ENCODE results near the gene ZSWIM7. TPM values are rescaled to one million over a fixed set of nuclear protein-coding genes. Genes with fewer than 3 reads are reported as not detected.
A peak's percentile ranks its signal among the peaks of the same experiment; 100 is the strongest.

Gene ZSWIM7
- total RNA-seq, 2 donors from 2014 or later: 45.5 to 58.8 TPM

DNA sequence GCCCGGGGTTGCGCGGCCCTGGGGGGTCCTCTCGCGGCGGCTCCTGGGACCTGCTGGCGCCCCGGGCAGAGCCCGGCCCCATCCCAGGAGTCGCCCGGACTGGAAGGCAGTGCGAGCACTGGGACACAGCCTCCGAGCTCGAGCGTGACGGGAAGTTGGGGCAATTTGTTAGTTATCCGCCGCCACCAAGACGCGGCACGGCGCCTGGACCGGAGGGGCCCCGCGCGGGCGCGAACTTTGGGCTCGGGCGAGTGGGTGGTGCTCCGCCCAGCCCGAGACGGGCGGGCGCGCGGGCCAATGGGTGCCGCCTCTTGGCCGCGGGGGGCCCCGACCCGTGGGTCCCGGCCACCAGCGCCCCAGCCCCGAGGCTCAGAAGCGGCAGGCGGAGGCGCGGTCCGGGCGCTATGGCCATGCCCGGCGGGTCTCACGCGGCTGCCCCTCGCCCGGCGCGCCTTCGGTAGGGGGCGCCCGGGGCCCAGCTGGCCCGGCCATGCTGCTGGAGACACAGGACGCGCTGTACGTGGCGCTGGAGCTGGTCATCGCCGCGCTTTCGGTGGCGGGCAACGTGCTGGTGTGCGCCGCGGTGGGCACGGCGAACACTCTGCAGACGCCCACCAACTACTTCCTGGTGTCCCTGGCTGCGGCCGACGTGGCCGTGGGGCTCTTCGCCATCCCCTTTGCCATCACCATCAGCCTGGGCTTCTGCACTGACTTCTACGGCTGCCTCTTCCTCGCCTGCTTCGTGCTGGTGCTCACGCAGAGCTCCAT, 54.6 kb downstream of the ZSWIM7 start, which contains the start of gene ADORA2B:
ADORA2B (plus strand) TSS at position 372 of the 768 bp plus-strand sequence; CDS start at position 491, 119 bp downstream.
- H3K4me3 Mint-ChIP-seq: peak within 1 kb of the TSS; percentile 48
- DNase-seq: peak; percentile 95
- peaks cover 61% of the 10 kb centered on the region for H3K27me3 Mint-ChIP-seq (ENCODE audit: insufficient read depth)
- Histone ChIP-seq H3K36me3 (ENCODE audit: control insufficient read depth, insufficient read depth, low read length) (no peaks in the 10 kb centered on the region), H3K27ac (ENCODE audit: low read depth, low read length) (no peak within 1 kb of the TSS), H3K4me1 (ENCODE audit: control insufficient read depth, insufficient read depth, low read length) (no peaks in the 10 kb centered on the region), H3K27me3 (ENCODE audit: control insufficient read depth, insufficient read depth, low read length, poor library complexity, severe bottlenecking) (peaks cover 47% of the 10 kb centered on the region), H3K4me3 (ENCODE audit: low read length) (peak within 1 kb of the TSS; percentile 76), H3K9me3 (ENCODE audit: control insufficient read depth, low read length) (no peaks in the 10 kb centered on the region), H3K9ac (ENCODE audit: extremely low read depth, low read length, poor library complexity, severe bottlenecking) (no peak within 1 kb of the TSS)
- H3K4me1 Mint-ChIP-seq: no peaks in the 10 kb centered on the region
- TF ChIP-seq, protein P1, sequence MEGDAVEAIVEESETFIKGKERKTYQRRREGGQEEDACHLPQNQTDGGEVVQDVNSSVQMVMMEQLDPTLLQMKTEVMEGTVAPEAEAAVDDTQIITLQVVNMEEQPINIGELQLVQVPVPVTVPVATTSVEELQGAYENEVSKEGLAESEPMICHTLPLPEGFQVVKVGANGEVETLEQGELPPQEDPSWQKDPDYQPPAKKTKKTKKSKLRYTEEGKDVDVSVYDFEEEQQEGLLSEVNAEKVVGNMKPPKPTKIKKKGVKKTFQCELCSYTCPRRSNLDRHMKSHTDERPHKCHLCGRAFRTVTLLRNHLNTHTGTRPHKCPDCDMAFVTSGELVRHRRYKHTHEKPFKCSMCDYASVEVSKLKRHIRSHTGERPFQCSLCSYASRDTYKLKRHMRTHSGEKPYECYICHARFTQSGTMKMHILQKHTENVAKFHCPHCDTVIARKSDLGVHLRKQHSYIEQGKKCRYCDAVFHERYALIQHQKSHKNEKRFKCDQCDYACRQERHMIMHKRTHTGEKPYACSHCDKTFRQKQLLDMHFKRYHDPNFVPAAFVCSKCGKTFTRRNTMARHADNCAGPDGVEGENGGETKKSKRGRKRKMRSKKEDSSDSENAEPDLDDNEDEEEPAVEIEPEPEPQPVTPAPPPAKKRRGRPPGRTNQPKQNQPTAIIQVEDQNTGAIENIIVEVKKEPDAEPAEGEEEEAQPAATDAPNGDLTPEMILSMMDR (conservative IDR thresholded peaks at IDR 0.05): peak; percentile 82
- 0 to 1% methylated on average over 29 to 88 of the region's 88 CpGs for WGBS, 2 experiments (ENCODE audit: insufficient coverage in 1 of 2, insufficient read length in 1 of 2)
- no peak within 1 kb of the TSS for H3K27ac Mint-ChIP-seq
- H3K9me3 Mint-ChIP-seq: no peaks in the 10 kb centered on the region
- H3K36me3 Mint-ChIP-seq (ENCODE audit: low read depth): no peaks in the 10 kb centered on the region

DNA sequence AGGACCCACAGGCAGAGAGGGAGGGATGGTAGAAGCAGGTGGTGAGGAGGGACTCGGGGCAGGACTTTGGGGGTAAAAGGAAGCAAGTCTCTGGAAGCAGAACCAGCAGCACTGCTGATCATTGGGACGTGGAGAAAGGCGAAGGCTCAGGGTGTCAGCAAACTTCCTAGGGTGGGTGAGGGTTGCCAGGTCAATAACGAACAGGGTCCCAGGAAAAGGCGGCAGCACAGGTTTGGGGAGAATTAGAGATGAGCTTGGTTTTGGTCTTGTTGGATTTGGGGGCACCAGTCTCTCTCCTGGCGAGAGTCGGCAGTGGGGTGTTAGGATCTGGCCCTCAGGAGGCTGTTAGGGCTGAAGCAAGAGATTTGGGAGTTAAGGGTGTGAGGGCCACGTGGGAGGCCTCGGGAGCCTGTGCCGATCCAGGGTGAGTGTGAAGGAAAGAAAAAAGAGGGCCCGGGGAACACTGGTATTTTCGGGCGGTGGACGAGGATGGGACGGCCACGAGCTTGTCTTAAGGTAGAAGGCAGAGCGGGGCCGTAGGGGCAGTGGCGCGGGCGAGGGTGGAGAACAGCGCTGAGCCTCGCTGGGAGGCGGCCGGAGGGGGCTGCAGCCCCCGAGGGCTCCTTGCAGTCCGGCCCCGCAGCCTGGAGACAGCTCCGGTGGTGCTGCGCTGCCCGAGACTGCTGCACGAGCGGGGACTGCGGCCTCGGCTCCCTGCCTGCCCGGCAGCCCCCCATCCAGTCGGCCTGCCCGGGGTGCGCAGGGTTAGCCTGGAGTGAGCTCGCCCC, 55.3 kb downstream of the ZSWIM7 start:
- H3K27ac Mint-ChIP-seq: no peak overlapping the region
- peak overlapping the region; percentile 48 for H3K4me3 Mint-ChIP-seq
- peak; percentile 88 for DNase-seq
- Histone ChIP-seq H3K27ac (ENCODE audit: low read depth, low read length) (no peak overlapping the region), H3K4me1 (ENCODE audit: control insufficient read depth, insufficient read depth, low read length) (no peaks in the 10 kb centered on the region), H3K9ac (ENCODE audit: extremely low read depth, low read length, poor library complexity, severe bottlenecking) (no peak overlapping the region), H3K4me3 (ENCODE audit: low read length) (peak overlapping the region; percentile 76), H3K36me3 (ENCODE audit: control insufficient read depth, insufficient read depth, low read length) (no peaks in the 10 kb centered on the region), H3K9me3 (ENCODE audit: control insufficient read depth, low read length) (no peaks in the 10 kb centered on the region), H3K27me3 (ENCODE audit: control insufficient read depth, insufficient read depth, low read length, poor library complexity, severe bottlenecking) (peaks cover 47% of the 10 kb centered on the region)
- H3K36me3 Mint-ChIP-seq (ENCODE audit: low read depth): no peaks in the 10 kb centered on the region
- peaks cover 61% of the 10 kb centered on the region for H3K27me3 Mint-ChIP-seq (ENCODE audit: insufficient read depth)
- 27 to 42% methylated on average over 10 to 40 of the region's 40 CpGs for WGBS, 2 experiments (ENCODE audit: insufficient coverage in 1 of 2, insufficient read length in 1 of 2)
- no peaks in the 10 kb centered on the region for H3K9me3 Mint-ChIP-seq
- TF ChIP-seq, protein P1 (conservative IDR thresholded peaks at IDR 0.05): no peak
- H3K4me1 Mint-ChIP-seq: no peaks in the 10 kb centered on the region

DNA sequence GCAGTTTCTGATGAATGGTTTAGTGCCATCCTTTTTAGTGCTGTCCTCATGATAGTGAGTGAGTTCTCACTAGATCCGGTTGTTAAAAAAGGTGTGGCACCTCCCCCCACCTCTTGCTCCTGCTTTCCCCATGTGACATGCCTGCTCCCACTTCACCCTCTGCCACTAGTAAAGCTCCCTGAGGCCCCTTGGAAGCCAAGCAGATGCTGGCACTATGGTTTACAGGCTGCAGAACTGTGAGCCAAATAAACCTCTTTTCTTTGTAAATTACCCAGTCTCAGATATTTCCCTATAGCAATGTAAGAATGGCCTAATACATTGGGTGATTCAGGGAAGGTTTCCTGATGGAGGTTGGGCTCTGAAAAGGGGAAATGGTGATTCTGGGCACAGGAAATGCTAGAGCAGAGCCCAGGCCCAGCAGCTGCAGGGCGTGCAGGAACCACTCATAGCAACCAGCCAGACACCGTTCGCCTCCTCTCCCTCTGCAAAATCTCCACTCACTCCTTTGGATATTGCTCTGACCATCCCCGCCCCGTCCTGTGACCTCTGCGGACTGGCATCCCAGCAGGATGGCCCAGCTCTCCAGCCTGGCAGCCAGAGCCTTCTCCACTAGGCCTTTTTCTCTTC, 57.2 kb downstream of the ZSWIM7 start:
- Histone ChIP-seq H3K4me3 (ENCODE audit: low read length) (no peak overlapping the region), H3K36me3 (ENCODE audit: control insufficient read depth, insufficient read depth, low read length) (no peaks in the 10 kb centered on the region), H3K4me1 (ENCODE audit: control insufficient read depth, insufficient read depth, low read length) (no peaks in the 10 kb centered on the region), H3K27ac (ENCODE audit: low read depth, low read length) (no peak overlapping the region), H3K9ac (ENCODE audit: extremely low read depth, low read length, poor library complexity, severe bottlenecking) (no peak overlapping the region), H3K9me3 (ENCODE audit: control insufficient read depth, low read length) (no peaks in the 10 kb centered on the region), H3K27me3 (ENCODE audit: control insufficient read depth, insufficient read depth, low read length, poor library complexity, severe bottlenecking) (peaks cover 42% of the 10 kb centered on the region)
- no peak for DNase-seq
- peaks cover 56% of the 10 kb centered on the region for H3K27me3 Mint-ChIP-seq (ENCODE audit: insufficient read depth)
- H3K9me3 Mint-ChIP-seq: no peaks in the 10 kb centered on the region
- H3K36me3 Mint-ChIP-seq (ENCODE audit: low read depth): no peaks in the 10 kb centered on the region
- H3K27ac Mint-ChIP-seq: no peak overlapping the region
- no peak overlapping the region for H3K4me3 Mint-ChIP-seq
- TF ChIP-seq, protein P1 (conservative IDR thresholded peaks at IDR 0.05): no peak
- 93 to 100% methylated on average over 2 to 7 of the region's 7 CpGs for WGBS, 2 experiments (ENCODE audit: insufficient coverage in 1 of 2, insufficient read length in 1 of 2)
- no peaks in the 10 kb centered on the region for H3K4me1 Mint-ChIP-seq

All from endodermal cell (in vitro differentiated cells).